OCI-LY3 (cell line): ENCODE measurements around the gene RFC1.

Source experiments
- EZH2phosphoT487 ChIP-seq: fragments of 200-600 bp; shearing (Covaris generic); IDR thresholded peaks from 2 replicates; pipeline ENCODE4 v1.6.1; 2018; ENCODE audit warnings: antibody characterized with exemption, mixed run types, low read depth
- TF ChIP-seq, protein P1 (sequence below): fragments of 200-600, 300-600 bp; sonication (generic); IDR thresholded peaks from 2 replicates; pipeline ENCODE4 v1.5.1; 2014; ENCODE audit warnings: antibody characterized with exemption, low read length, low read depth

DNA sequence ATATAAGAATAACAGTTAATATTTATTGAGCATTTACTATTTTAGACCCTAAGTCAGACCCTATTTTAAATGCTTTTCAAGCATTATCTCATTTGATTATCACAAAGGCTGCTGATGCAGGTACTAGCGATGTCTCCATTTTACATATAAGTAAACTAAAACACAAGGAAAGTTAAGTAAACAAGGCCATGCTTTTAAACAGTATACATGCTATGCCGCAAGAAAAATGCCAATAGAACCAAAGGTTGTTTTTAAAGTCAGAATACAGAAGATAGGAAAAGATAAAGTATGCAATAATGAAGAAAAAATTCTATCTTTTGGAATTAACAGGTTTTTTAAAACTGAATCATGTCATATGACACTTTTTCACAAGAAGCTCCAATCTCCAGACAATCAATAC, 26.2 kb downstream of the RFC1 start:
- TF ChIP-seq, protein P1, sequence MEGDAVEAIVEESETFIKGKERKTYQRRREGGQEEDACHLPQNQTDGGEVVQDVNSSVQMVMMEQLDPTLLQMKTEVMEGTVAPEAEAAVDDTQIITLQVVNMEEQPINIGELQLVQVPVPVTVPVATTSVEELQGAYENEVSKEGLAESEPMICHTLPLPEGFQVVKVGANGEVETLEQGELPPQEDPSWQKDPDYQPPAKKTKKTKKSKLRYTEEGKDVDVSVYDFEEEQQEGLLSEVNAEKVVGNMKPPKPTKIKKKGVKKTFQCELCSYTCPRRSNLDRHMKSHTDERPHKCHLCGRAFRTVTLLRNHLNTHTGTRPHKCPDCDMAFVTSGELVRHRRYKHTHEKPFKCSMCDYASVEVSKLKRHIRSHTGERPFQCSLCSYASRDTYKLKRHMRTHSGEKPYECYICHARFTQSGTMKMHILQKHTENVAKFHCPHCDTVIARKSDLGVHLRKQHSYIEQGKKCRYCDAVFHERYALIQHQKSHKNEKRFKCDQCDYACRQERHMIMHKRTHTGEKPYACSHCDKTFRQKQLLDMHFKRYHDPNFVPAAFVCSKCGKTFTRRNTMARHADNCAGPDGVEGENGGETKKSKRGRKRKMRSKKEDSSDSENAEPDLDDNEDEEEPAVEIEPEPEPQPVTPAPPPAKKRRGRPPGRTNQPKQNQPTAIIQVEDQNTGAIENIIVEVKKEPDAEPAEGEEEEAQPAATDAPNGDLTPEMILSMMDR: no peak
- TF ChIP-seq EZH2phosphoT487: no peak
